SU-DHL-6 (cell line): ENCODE data around the gene S100A16.

Experiments
- H2AFZ ChIP-seq: fragments of 200-600 bp; sonication (generic); 2 replicates; pipeline ENCODE4 v1.6.1; 2014; ENCODE audit warnings: low read depth, mild to moderate bottlenecking, moderate library complexity, mixed read lengths, antibody characterized with exemption, low read length; ENCODE audit not compliant: severe bottlenecking
- H3F3A ChIP-seq: fragments of 200-600 bp; shearing (Covaris generic); 2 replicates; pipeline ENCODE4 v1.6.0; 2016; ENCODE audit warnings: antibody characterized with exemption, mild to moderate bottlenecking; ENCODE audit not compliant: insufficient read depth
- H3K27ac ChIP-seq: fragments of 200-600 bp; sonication (generic); 2 replicates; pipeline ENCODE4 v1.5.1; 2016; ENCODE audit warnings: low read depth, mild to moderate bottlenecking, low read length, moderate library complexity, mixed read lengths
- H3K27me3 ChIP-seq: fragments of 200-600 bp; sonication (generic), shearing (Covaris generic); 2 replicates; pipeline ENCODE4 v1.6.0; 2014; ENCODE audit warnings: mild to moderate bottlenecking, low read length
- H3K36me3 ChIP-seq: fragments of 200-600 bp; sonication (generic); 2 replicates; pipeline ENCODE4 v1.6.1; 2014; ENCODE audit warnings: mild to moderate bottlenecking, low read length, mixed read lengths
- H3K4me2 ChIP-seq: fragments of 300-600, 200-600 bp; shearing (Covaris generic), sonication (generic); 2 replicates; pipeline ENCODE4 v1.6.0; 2014; ENCODE audit warnings: low read length, low read depth, mild to moderate bottlenecking; ENCODE audit not compliant: poor library complexity, severe bottlenecking
- H3K4me3 ChIP-seq: fragments of 200-600 bp; sonication (generic); 2 replicates; pipeline ENCODE4 v1.5.1; 2014; ENCODE audit warnings: antibody characterized with exemption, low read length, mild to moderate bottlenecking, mixed read lengths; ENCODE audit not compliant: insufficient read depth, poor library complexity, severe bottlenecking
- H3K79me2 ChIP-seq: fragments of 200-600 bp; sonication (generic); 2 replicates; pipeline ENCODE4 v1.6.1; 2014; ENCODE audit warnings: mild to moderate bottlenecking, low read length, moderate library complexity; ENCODE audit not compliant: insufficient read depth
- H3K9ac ChIP-seq: fragments of 200-600 bp; sonication (generic); 2 replicates; pipeline ENCODE4 v1.7.0; 2014; ENCODE audit warnings: mild to moderate bottlenecking, low read length
- H3K9me2 ChIP-seq: fragments of 200-600 bp; sonication (generic); replicated peaks from 2 replicates; pipeline ENCODE4 v1.6.1; 2014; ENCODE audit warnings: low read length; ENCODE audit not compliant: insufficient read depth
- H3K9me3 ChIP-seq: fragments of 200-600 bp; sonication (generic); 2 replicates; pipeline ENCODE4 v1.6.1; 2014; ENCODE audit warnings: low read length, mixed read lengths; ENCODE audit not compliant: insufficient read depth
- H4K20me1 ChIP-seq: fragments of 200-600 bp; sonication (generic); 2 replicates; pipeline ENCODE4 v1.6.1; 2014; ENCODE audit warnings: low read depth, mild to moderate bottlenecking, antibody characterized with exemption, low read length, moderate library complexity, mixed read lengths
- EZH2phosphoT487 ChIP-seq: fragments of 200-600 bp; sonication (generic), shearing (Covaris generic); conservative IDR thresholded peaks from 2 replicates; pipeline ENCODE4 v1.6.1; 2018; ENCODE audit warnings: mild to moderate bottlenecking, antibody characterized with exemption, low read length, moderate library complexity, mixed read lengths
- TF ChIP-seq, protein P1 (sequence below): fragments of 200-600 bp; sonication (generic); IDR thresholded peaks from one replicate; pipeline ENCODE4 v1.5.1; 2017; ENCODE audit warnings: antibody characterized with exemption, mild to moderate bottlenecking, low read length, moderate library complexity; ENCODE audit not compliant: insufficient read depth, poor library complexity, severe bottlenecking

S100A16 gene

DNA sequence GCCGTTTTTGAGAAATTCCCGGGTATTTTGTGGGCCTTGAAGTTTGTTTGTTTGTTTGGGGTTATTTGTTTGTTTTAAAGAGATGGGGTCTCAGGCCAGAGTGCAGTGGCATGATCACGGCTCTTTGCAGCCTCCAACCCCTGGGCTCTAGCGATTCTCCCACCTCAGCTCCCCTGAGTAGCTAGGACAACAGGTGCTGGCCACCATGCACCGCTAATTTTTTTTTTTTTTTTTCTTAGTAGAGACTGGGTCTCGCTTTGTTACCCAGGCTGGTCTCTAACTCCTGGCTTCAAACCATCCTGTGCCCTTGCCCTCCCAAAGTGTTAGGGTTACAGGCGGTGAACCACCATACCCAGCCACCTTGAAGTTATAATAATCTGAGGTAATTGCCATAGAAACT is 22.9 kb upstream of the S100A16 start:
- H3K27me3 ChIP-seq = no peaks in the 10 kb centered on the region
- peak overlapping the region; percentile 83 for H3K4me2 ChIP-seq
- no peak overlapping the region for H2AFZ ChIP-seq
- H3F3A ChIP-seq = peaks cover 17% of the 10 kb centered on the region; the same call in 1 of the 2 replicates
- H4K20me1 ChIP-seq = no peaks in the 10 kb centered on the region
- H3K79me2 ChIP-seq = peaks cover 29% of the 10 kb centered on the region
- no peak overlapping the region for H3K9ac ChIP-seq
- no peak overlapping the region for H3K27ac ChIP-seq
- no peaks in the 10 kb centered on the region for H3K9me2 ChIP-seq
- TF ChIP-seq, protein P1, sequence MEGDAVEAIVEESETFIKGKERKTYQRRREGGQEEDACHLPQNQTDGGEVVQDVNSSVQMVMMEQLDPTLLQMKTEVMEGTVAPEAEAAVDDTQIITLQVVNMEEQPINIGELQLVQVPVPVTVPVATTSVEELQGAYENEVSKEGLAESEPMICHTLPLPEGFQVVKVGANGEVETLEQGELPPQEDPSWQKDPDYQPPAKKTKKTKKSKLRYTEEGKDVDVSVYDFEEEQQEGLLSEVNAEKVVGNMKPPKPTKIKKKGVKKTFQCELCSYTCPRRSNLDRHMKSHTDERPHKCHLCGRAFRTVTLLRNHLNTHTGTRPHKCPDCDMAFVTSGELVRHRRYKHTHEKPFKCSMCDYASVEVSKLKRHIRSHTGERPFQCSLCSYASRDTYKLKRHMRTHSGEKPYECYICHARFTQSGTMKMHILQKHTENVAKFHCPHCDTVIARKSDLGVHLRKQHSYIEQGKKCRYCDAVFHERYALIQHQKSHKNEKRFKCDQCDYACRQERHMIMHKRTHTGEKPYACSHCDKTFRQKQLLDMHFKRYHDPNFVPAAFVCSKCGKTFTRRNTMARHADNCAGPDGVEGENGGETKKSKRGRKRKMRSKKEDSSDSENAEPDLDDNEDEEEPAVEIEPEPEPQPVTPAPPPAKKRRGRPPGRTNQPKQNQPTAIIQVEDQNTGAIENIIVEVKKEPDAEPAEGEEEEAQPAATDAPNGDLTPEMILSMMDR = no peak
- TF ChIP-seq EZH2phosphoT487 = no peak
- H3K9me3 ChIP-seq = no peaks in the 10 kb centered on the region
- no peak overlapping the region for H3K4me3 ChIP-seq
- H3K36me3 ChIP-seq = peaks cover 30% of the 10 kb centered on the region

DNA sequence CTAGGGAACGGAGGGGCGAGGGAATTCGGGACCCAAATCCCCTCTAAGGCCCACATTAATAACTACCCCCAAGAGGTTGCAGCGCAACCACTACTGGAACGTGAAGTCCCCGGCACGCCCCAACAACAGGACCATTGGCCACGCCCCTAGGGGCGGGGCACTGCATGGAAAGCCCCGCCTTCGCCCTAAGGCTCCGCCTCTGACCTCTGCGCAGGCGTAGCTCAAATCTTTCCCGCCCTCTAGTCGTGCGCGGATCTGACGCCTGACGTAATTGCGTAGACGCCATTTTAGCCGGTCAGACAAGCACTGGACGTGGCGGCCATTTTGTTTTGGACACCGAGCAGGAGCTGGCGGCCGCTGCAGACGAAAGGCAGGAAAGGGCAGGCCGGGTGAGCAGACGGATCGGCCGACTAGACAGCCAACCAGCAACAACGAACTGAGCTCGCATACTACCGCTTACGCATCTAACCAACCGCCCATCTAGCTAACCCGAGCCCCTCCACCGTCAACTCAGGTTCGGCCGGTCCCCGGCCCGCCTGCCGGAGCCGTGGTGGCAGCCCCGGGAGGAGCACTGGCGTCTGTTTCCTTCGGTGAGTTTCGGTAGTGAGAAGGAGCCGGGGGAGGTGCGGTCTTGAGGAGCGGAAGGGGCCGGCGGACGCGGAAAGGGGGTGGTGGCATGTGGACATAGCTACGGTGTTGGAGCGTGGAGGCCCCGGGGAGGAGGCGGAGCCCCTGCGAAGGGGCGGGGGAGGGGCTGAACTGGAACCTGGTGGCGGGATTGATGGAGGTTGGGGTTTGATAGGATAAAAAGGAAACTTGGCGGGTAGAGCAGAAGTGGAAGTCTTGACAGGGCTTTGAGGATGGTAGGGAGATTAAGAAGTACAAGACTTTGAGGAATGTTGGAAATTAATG is 21.1 kb upstream of the S100A16 start, which contains the start of gene CHTOP:
Gene CHTOP, plus strand, starts transcription at position 313 of the 912 bp plus-strand sequence. CDS start 2,523 bp downstream, outside the sequence.
- H4K20me1 ChIP-seq = no peaks in the 10 kb centered on the region
- peak within 1 kb of the TSS; percentile 99 for H3K4me3 ChIP-seq
- H3K27me3 ChIP-seq = no peaks in the 10 kb centered on the region
- H3K9me3 ChIP-seq = no peaks in the 10 kb centered on the region
- peaks cover 29% of the 10 kb centered on the region for H3K79me2 ChIP-seq
- peak within 1 kb of the TSS; percentile 99 for H3K27ac ChIP-seq
- peaks cover 17% of the 10 kb centered on the region; the same call in 1 of the 2 replicates for H3F3A ChIP-seq
- no peak for TF ChIP-seq EZH2phosphoT487
- TF ChIP-seq, protein P1 = no peak
- H3K4me2 ChIP-seq = peak within 1 kb of the TSS; percentile 83
- no peaks in the 10 kb centered on the region for H3K9me2 ChIP-seq
- H3K36me3 ChIP-seq = peaks cover 24% of the 10 kb centered on the region
- H3K9ac ChIP-seq = peak within 1 kb of the TSS; percentile 99
- peak within 1 kb of the TSS; percentile 31 for H2AFZ ChIP-seq

DNA sequence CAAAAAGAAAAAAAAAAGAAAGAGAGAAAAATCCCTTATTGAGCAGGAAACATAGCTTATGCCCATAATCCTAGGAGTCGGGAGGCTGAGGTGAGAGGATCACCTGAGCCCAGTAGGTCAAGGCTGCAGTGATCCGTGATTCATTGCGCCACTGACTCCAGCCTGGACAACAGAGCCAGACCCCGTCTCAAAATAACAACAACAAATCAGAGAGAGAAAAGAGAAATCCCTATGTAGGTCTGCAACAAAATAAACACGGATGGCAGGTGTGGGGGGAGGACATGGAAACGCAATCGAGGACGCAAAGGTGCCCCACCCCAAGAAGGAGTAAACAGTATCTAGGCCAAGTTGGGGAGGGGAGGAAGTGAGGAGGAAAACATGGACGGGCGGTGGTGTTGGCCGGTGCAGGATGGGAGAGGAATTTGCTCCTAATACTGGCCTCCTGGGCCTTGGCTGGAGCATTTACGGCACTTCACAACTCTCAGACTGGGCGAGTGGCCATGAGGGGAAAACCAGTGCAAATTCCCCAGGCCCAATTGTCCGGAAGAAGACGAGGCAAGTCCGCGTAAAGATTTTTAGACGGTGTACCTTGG is 20.3 kb upstream of the S100A16 start:
- peak overlapping the region; percentile 43 for H3K4me3 ChIP-seq
- peak overlapping the region; percentile 18; the same call in 1 of the 2 replicates for H3K9ac ChIP-seq
- H4K20me1 ChIP-seq = no peaks in the 10 kb centered on the region
- H3K36me3 ChIP-seq = peaks cover 19% of the 10 kb centered on the region
- H3K27me3 ChIP-seq = no peaks in the 10 kb centered on the region
- no peaks in the 10 kb centered on the region for H3K9me3 ChIP-seq
- H3F3A ChIP-seq = peaks cover 17% of the 10 kb centered on the region; the same call in 1 of the 2 replicates
- TF ChIP-seq EZH2phosphoT487 = no peak
- TF ChIP-seq, protein P1 = no peak
- no peak overlapping the region for H3K27ac ChIP-seq
- H3K4me2 ChIP-seq = peak overlapping the region; percentile 83
- no peak overlapping the region for H2AFZ ChIP-seq
- peaks cover 29% of the 10 kb centered on the region for H3K79me2 ChIP-seq
- H3K9me2 ChIP-seq = no peaks in the 10 kb centered on the region
